Left kidney (tissue), 2 donors: Measurements from ENCODE around the gene ATF6. TPM values are rescaled to one million over a fixed set of nuclear protein-coding genes. Genes with fewer than 3 reads are reported as not detected.

ENCODE experiments used
- DNase-seq: peaks from one replicate; pipeline ENCODE4 v3.0.0-alpha.2; 2013
- polyA plus RNA-seq: library from polyadenylated mRNA; unstranded; fragments of 120-200 nt; gene quantifications from one replicate; pipeline ENCODE4 v1.2.1, GENCODE V29; 2013; ENCODE audit not compliant: insufficient read length

Gene ATF6
- polyA plus RNA-seq, 1 donor, result 35.1 TPM

- DNase-seq, result no peak
Observed at GRCh38 chr1:161940866-161941591, 174.9 kb downstream of the ATF6 start.

DNA sequence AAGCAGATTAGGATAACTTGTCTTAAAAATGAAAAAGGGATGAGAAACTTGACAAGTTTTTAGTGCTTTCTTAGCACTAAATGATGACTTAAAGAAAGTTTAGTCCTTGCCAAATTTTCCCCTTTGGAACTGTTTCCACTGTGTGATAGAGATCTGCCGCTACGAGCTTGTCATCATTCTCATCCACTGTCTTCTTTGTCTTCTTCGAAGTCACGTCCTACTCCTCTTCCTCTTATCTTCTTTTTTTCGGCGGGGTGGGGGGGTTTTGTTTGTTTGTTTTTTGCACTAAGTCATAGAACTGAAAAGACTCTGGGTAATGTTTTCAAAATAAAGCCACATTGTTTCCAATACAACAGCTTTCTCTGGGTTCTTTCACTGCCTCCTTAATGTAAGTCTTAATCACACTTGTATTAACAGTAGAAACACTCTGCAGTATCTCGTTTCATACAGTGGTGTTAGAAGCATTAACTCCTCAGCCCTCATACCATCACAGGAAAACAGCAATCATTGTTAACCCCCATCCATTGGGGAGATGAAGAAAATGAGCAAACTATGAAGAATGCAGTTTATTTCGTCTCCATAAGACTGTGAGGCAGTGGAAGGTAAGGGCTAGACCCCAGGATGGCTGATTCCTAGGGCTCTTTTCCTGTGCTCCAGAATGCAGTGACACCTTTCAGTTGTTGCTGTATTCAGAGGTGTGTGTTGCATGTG, 175.8 kb downstream of the ATF6 start:
- DNase-seq, result no peak

DNA sequence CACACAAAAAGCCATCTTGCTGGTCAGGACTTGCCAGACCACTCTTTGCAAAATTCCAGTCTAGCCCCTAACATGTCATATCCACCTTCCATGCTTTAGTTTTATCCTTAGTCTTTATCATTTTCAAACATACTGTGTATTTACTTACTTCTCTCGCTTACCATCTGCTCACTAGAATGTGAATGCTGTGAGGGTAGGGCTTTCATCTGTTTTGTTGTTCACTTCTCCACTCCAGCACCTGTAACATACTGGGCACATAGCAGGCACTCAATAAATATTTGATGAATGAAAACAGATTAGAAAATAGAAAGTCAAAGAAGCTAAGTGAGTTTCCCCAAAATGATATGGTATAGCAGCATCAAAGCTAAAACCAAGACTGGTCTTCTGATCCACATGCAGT, 177.6 kb downstream of the ATF6 start:
- no peak for DNase-seq

DNA sequence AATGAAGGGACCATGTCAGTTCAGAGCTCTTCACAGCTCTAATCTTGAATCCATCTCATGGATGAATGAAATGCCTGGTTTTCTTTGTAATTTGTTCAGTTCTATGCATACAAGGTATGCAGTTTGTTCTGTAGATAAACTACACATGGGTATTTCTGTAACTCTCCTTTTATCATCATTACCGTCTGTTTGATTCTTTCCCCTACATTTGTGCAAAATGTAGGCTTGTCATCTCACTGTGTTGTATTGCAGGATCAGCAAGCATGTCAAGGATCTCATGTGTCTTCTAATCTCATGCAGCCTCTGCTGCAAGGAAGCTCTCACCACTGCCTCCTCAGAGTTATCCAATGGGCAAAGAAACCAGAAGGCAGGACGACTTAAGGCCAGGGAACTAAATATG, 178.3 kb downstream of the ATF6 start:
- DNase-seq, result no peak

DNA sequence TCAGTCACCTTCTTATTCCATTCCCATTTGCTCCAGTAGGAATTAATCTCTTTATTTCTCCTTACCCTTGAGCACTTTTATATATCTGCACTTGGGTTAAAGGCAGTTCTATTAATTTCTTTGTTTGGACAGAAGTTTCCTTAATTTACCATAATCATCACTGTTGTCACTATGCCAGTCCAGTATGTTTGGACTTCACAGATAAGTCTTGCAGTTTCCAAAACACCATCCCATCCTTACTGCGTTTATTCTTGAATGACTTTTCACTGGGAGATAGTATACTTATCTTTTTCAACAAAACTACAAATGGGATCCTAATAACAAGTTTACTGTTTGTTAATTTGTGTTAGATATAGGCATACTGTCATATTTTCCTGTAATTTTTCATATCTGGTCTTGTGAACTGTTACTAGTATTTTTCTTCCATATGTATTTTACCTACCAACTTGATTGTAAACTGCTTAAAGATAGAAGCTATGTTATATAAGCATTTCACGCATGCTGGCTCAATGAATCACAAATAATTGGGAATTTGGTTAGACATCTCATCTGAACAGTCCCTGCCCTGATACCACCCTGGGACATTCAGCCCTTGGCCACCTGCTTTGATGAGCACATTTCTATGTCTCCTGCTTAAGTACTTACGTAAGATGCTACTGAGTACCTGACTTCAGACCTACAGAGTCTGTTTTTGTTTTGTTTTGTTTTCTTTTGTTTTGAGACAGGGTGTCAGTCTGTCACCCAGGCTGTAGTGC, 179.4 kb downstream of the ATF6 start:
- DNase-seq, result no peak

- DNase-seq, result no peak
Observed at GRCh38 chr1:161946071-161946987, 180.2 kb downstream of the ATF6 start.

GRCh38 chr1:161948435-161948834, 182.3 kb downstream of the ATF6 start:
- DNase-seq, result no peak

- DNase-seq, result no peak
Observed at GRCh38 chr1:161949548-161949947, 183.4 kb downstream of the ATF6 start.

GRCh38 chr1:161950377-161950776, 184.3 kb downstream of the ATF6 start:
- no peak for DNase-seq

- DNase-seq, result no peak
Observed at GRCh38 chr1:161951646-161952045, 185.5 kb downstream of the ATF6 start.

DNA sequence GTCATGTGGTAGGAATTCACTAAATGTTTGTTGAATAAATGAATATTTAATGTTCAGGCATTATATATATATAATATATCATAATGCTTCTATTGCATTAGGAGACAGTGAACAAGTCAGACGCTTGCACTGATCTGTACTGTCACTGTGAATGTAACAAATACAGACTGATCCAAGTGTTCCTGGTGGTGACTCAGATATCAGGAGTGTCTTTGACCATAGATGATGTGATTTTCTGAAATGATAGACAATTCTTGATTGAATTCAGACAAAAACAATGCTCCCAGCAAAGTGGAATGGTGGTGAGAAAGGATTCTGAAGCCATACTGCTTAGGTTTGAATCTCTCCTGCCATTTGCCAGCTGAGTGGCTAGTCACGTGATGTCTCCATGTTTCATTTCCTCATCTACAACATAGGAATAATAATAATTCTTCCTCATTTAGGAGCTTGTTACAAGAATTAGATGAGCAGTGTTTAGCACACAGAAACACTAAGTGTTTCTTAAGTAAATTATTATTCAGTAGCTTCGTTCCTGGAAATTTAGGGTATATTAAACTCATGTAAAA, 186.6 kb downstream of the ATF6 start:
- DNase-seq, result no peak

DNA sequence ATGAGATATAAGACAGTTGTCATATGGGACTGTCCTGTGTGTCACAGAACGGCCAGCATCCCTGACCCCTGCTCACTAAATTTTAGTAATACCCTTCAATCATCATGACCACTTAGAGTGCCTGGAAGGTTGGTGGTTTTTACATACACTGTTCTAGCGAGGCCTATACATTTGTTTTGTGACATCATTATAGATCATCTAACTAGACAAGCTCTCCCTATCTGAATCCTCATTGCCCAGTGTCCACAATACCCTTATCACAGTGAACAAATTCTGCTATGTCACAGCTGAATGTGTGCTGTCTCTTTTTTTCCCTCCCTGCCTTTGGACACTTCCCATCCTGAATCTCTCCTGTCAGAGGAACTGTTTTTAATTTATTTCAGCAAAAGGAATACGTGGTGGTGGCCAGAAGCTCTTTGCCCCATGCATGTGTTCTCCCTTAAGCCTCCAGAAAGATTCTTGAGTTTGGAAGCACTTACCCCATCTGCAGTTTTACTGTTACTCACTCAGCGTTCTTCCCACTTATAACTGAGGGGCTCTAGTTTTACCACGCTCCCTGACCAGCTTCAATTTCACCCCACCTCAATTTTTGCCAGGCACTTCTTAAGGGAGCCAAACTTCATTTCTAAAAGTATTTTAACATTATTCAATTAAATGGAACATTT, 187.3 kb downstream of the ATF6 start:
- DNase-seq, result no peak

DNA sequence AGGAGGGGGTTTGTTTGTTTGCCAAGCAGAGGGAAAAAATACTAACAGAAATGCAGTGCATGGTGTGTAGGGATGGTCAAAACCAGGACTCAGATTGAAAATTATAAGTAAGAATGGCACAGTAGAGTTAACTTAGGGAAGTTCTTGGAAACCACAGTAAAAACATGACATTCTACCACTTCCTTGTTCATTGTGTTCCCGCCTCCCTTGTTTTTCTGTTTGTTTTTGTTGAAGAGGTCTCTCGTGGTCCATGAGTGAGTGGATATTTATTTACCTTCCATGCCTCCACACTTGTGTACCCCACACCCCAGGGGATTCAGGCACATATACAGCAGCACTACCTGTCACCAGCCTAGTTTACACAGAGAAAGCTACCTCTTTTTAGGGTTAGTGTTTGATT, 187.9 kb downstream of the ATF6 start:
- no peak for DNase-seq

DNA sequence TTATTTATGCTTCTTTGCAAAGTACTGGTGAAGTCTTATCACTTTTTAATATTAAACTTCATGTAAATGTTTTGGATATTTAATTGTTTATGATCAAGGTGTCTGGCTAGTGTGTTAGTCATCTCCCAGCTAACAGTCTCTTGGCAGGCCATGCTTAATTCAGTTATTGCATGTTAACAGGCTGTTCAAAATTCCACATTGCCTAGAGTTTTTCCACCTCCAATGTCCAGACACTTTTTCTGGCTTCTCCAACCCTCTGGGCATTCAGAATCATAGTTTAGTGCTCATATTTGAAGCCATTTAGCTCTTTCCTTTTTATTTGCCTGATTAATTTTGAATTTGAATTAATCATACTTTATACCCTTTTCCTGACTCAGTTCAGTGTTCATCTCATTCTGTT, 188.3 kb downstream of the ATF6 start:
- DNase-seq, result no peak

DNA sequence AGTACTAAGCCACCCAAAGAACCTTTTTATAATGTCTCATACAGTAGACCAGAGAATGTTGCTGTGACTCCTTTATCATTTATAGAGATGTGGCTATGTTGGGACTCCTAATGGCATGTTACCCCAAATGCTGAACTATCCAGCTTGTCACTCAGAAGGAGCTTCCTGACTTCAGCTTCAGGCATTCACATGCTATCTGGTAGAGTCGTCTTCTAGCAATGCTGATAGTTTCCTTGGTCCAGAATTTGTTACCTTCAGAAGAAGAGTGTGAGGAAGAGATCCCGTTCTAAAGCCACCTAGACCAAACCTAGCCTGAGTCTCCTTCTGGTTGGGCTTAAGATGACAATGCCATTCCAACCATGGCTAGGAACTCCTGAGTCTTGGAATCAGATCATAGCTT, 189.5 kb downstream of the ATF6 start:
- DNase-seq, result no peak

GRCh38 chr1:161956097-161956496, 190.0 kb downstream of the ATF6 start:
- no peak for DNase-seq

DNA sequence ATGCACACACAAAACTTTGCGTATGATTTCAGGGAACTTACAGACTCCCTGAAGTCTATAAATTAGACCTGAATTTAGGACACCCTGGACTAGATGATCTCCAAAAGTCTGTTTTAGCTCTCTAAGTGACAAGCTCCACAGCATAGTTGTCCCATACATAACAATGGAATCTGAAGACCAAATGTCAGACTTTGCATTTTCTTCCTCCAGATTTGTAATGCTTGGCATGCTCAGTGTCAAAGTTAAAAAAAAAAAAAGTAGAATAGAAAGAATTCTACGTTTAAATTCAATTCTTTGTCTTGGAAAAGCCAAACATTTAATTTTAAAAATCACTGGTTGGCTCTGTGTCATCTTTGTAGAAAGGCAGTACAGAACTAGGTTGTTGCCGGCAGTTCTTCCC, 190.8 kb downstream of the ATF6 start:
- no peak for DNase-seq

DNA sequence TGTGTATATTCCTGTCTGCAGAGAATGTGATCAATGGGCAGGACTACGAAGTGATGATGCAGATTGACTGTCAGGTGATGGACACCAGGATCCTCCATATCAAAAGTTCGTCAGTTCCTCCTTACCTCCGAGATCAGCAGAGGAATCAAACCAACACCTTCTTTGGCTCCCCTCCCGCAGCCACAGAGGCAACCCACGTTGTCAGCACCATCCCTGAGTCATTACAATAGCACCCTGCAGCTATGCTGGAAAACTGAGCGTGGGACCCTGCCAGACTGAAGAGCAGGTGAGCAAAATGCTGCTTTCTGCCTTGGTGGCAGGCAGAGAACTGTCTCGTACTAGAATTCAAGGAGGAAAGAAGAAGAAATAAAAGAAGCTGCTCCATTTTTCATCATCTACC, 192.3 kb downstream of the ATF6 start:
- DNase-seq, result no peak

GRCh38 chr1:161962091-161962887, 196.2 kb downstream of the ATF6 start:
- DNase-seq, result no peak

DNA sequence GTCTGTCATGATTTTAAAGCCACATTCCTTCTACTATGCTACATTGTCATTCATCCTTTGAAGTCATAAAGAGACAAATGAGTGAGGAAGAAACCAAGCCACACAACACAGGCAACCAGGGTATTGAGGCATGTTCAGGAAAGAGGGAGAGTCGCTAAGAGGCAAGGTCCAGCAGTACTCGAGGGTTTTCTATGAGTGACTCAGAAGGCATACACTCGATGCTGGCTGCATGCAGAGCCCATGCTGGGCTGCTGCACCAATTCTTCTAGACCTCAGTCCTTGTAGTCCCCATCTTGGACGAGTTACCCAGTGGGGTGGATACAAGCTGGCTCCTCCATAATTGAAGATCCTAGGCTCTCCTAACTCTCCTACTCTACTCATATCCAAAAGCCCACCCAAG, 199.9 kb downstream of the ATF6 start:
- no peak for DNase-seq
